Stimulated activated CD4-positive, alpha-beta T cell treated with anti-CD3 and anti-CD28 coated beads, Interleukin-1b, Interleukin-23, amount 100 ng/mL, for 48 hours (primary cell): ENCODE data around the gene PALM3.

Source experiments
- DNase-seq: peaks from one replicate; pipeline ENCODE4 v3.0.0-alpha.2; 2020

The PALM3 gene

GRCh38 chr19:14061751-14062557 lies at the start of gene PALM3:
Gene PALM3 (minus strand): TSS chr19:14062076. CDS start chr19:14061980, 96 bp downstream.
- DNase-seq, result no peak

GRCh38 chr19:14111486-14111885 lies 49.6 kb upstream of the PALM3 start:
- DNase-seq, result no peak

GRCh38 chr19:14110650-14111049 lies 48.8 kb upstream of the PALM3 start:
- no peak for DNase-seq

GRCh38 chr19:14107581-14108461 lies 45.9 kb upstream of the PALM3 start:
- DNase-seq, result no peak

GRCh38 chr19:14106840-14107239 lies 45.0 kb upstream of the PALM3 start:
- no peak for DNase-seq

- DNase-seq, result no peak
Measured at GRCh38 chr19:14105680-14106079, 43.8 kb upstream of the PALM3 start.

GRCh38 chr19:14103310-14103709 lies 41.4 kb upstream of the PALM3 start:
- no peak for DNase-seq

GRCh38 chr19:14102756-14103155 lies 40.9 kb upstream of the PALM3 start:
- no peak for DNase-seq

GRCh38 chr19:14102102-14102696 lies 40.3 kb upstream of the PALM3 start:
- no peak for DNase-seq

GRCh38 chr19:14101003-14101545 lies 39.2 kb upstream of the PALM3 start:
- DNase-seq, result no peak

- no peak for DNase-seq
Measured at GRCh38 chr19:14097532-14098151, 35.8 kb upstream of the PALM3 start.

GRCh38 chr19:14096272-14096992 lies 34.6 kb upstream of the PALM3 start:
- no peak for DNase-seq

- no peak for DNase-seq
Measured at GRCh38 chr19:14094854-14095253, 33.0 kb upstream of the PALM3 start.

GRCh38 chr19:14093117-14093823 lies 31.4 kb upstream of the PALM3 start:
- no peak for DNase-seq

- peak; percentile 39 for DNase-seq
Measured at GRCh38 chr19:14091813-14092462, 30.1 kb upstream of the PALM3 start.

GRCh38 chr19:14091081-14091812 lies 29.4 kb upstream of the PALM3 start:
- peak; percentile 71 for DNase-seq

- peak; percentile 81 for DNase-seq
Measured at GRCh38 chr19:14090509-14091080, 28.7 kb upstream of the PALM3 start, which contains the start of gene SAMD1. Gene SAMD1 (minus strand): TSS chr19:14090751.

GRCh38 chr19:14089662-14090508 lies 28.0 kb upstream of the PALM3 start:
- peak; percentile 48 for DNase-seq

- no peak for DNase-seq
Measured at GRCh38 chr19:14089412-14089661, 27.5 kb upstream of the PALM3 start.
